OCI-LY3 (cell line): ENCODE measurements around the gene NOS1AP.

ENCODE experiments used
- H2AFZ ChIP-seq: fragments of 200-600, 300-600 bp; shearing (Covaris generic); 2 replicates; pipeline ENCODE4 v1.6.0; 2014; ENCODE audit warnings: antibody characterized with exemption, low read depth, low read length
- H3K27ac ChIP-seq: fragments of 200-600, 300-600 bp; sonication (generic); 2 replicates; pipeline ENCODE4 v1.5.1; 2014; ENCODE audit warnings: mild to moderate bottlenecking, low read length, moderate library complexity, mixed read lengths
- H3K27me3 ChIP-seq: fragments of 200-600, 300-600 bp; sonication (generic); 2 replicates; pipeline ENCODE4 v1.6.1; 2014; ENCODE audit warnings: low read depth, low read length, mixed read lengths
- H3K36me3 ChIP-seq: fragments of 200-600, 300-600 bp; sonication (generic); replicated peaks from 2 replicates; pipeline ENCODE3; 2014; ENCODE audit warnings: low read depth, low read length, mixed read lengths
- H3K4me1 ChIP-seq: fragments of 300-600, 200-600 bp; sonication (generic); 2 replicates; pipeline ENCODE4 v1.6.1; 2014; ENCODE audit warnings: low read length, mixed read lengths
- H3K4me2 ChIP-seq: fragments of 200-600, 300-600 bp; sonication (generic); 2 replicates; pipeline ENCODE4 v1.6.1; 2014; ENCODE audit warnings: low read length, mixed read lengths
- H3K4me3 ChIP-seq: fragments of 300-600, 200-600 bp; sonication (generic); 2 replicates; pipeline ENCODE4 v1.5.1; 2014; ENCODE audit warnings: antibody characterized with exemption, mild to moderate bottlenecking, low read length, moderate library complexity
- H3K79me2 ChIP-seq: fragments of 300-600, 200-600 bp; shearing (Covaris generic); 2 replicates; pipeline ENCODE4 v1.6.1; 2014; ENCODE audit warnings: mild to moderate bottlenecking, low read length, mixed read lengths
- H3K9ac ChIP-seq: fragments of 300-600, 200-600 bp; shearing (Covaris generic); 2 replicates; pipeline ENCODE4 v1.6.0; 2014; ENCODE audit warnings: mild to moderate bottlenecking, low read length, moderate library complexity
- H3K9me3 ChIP-seq: fragments of 200-600, 300-600 bp; shearing (Covaris generic); 2 replicates; pipeline ENCODE4 v1.6.1; 2014; ENCODE audit warnings: low read length, mixed read lengths; ENCODE audit not compliant: insufficient read depth
- H4K20me1 ChIP-seq: fragments of 200-600, 300-600 bp; sonication (generic); 2 replicates; pipeline ENCODE4 v1.6.1; 2016; ENCODE audit warnings: low read length, mixed read lengths; ENCODE audit not compliant: insufficient read depth
- CTCF ChIP-seq: fragments of 200-600, 300-600 bp; sonication (generic); IDR thresholded peaks from 2 replicates; pipeline ENCODE4 v1.5.1; 2014; ENCODE audit warnings: antibody characterized with exemption, low read length, low read depth
- EZH2phosphoT487 ChIP-seq: fragments of 200-600 bp; shearing (Covaris generic); IDR thresholded peaks from 2 replicates; pipeline ENCODE4 v1.6.1; 2018; ENCODE audit warnings: antibody characterized with exemption, mixed run types, low read depth

The NOS1AP gene

GRCh38 chr1:162369571-162369970 lies 300.1 kb downstream of the NOS1AP start:
- Histone ChIP-seq H3K4me3 (no peak overlapping the region), H3K36me3 (no peaks in the 10 kb centered on the region), H3K27me3 (peaks cover 73% of the 10 kb centered on the region), H3K9ac (no peak overlapping the region), H3K27ac (no peak overlapping the region), H4K20me1 (peaks cover 10% of the 10 kb centered on the region; the same call in 1 of the 2 replicates), H3K4me1 (no peaks in the 10 kb centered on the region), H3K9me3 (no peaks in the 10 kb centered on the region), H2AFZ (no peak overlapping the region), H3K79me2 (no peaks in the 10 kb centered on the region), H3K4me2 (no peak overlapping the region)
- TF ChIP-seq EZH2phosphoT487: no peak
- no peak for TF ChIP-seq CTCF

GRCh38 chr1:162370161-162370560 lies 300.7 kb downstream of the NOS1AP start:
- Histone ChIP-seq H4K20me1 (peaks cover 6% of the 10 kb centered on the region; the same call in 1 of the 2 replicates), H3K36me3 (no peaks in the 10 kb centered on the region), H2AFZ (no peak overlapping the region), H3K4me2 (no peak overlapping the region), H3K4me3 (no peak overlapping the region), H3K4me1 (no peaks in the 10 kb centered on the region), H3K79me2 (no peaks in the 10 kb centered on the region), H3K27ac (no peak overlapping the region), H3K9me3 (no peaks in the 10 kb centered on the region), H3K27me3 (peaks cover 67% of the 10 kb centered on the region), H3K9ac (no peak overlapping the region)
- TF ChIP-seq CTCF (no peak), EZH2phosphoT487 (no peak)

- Histone ChIP-seq H3K4me2 (no peak overlapping the region), H3K4me3 (no peak overlapping the region), H3K36me3 (no peaks in the 10 kb centered on the region), H3K9ac (no peak overlapping the region), H4K20me1 (0 out of 2 replicates have a peak, but pooled peaks cover 2% of the 10 kb centered on the region), H3K79me2 (no peaks in the 10 kb centered on the region), H3K27me3 (peaks cover 63% of the 10 kb centered on the region), H2AFZ (no peak overlapping the region), H3K9me3 (no peaks in the 10 kb centered on the region), H3K4me1 (no peaks in the 10 kb centered on the region), H3K27ac (no peak overlapping the region)
- TF ChIP-seq CTCF (no peak), EZH2phosphoT487 (no peak)
Observed at GRCh38 chr1:162370721-162371120, 301.2 kb downstream of the NOS1AP start.

- Histone ChIP-seq H2AFZ (no peak overlapping the region), H3K4me3 (no peak overlapping the region), H3K27me3 (peaks cover 59% of the 10 kb centered on the region), H3K9ac (no peak overlapping the region), H3K4me1 (no peaks in the 10 kb centered on the region), H4K20me1 (no peaks in the 10 kb centered on the region), H3K4me2 (no peak overlapping the region), H3K79me2 (no peaks in the 10 kb centered on the region), H3K36me3 (no peaks in the 10 kb centered on the region), H3K27ac (no peak overlapping the region), H3K9me3 (no peaks in the 10 kb centered on the region)
- TF ChIP-seq EZH2phosphoT487 (no peak), CTCF (no peak)
Observed at GRCh38 chr1:162371611-162372010, 302.1 kb downstream of the NOS1AP start.
